ENCODE measurements around the gene SASH1.
"Not testable (repeated sequence)": the region's sequence is repeated elsewhere in the genome, so short reads cannot be mapped to it uniquely, and the experiment has no call there.

GRCh38 chr6:148392127-148392526, 49.5 kb downstream of the SASH1 start:
- not testable (repeated sequence) for TF ChIP-seq CTCF (IDR thresholded peaks at IDR 0.05 in 2 of 3, conservative IDR thresholded peaks at IDR 0.05 in 1 of 3; ENCODE audit: borderline replicate concordance in 1 of 3, insufficient read depth in 1 of 3, low read depth in 2 of 3, low read length in 2 of 3); REST (IDR thresholded peaks at IDR 0.05; ENCODE audit: low read depth); MAX (IDR thresholded peaks at IDR 0.05); SP1 (IDR thresholded peaks at IDR 0.05; ENCODE audit: low read depth); EZH2phosphoT487 (IDR thresholded peaks at IDR 0.05; ENCODE audit: borderline replicate concordance); YY1 (IDR thresholded peaks at IDR 0.05; ENCODE audit: extremely low read depth, insufficient replicate concordance, low read depth, low read length); TCF7L2 (IDR thresholded peaks at IDR 0.05; ENCODE audit: borderline replicate concordance, extremely low read depth, insufficient read depth, insufficient read length); POLR2AphosphoS5 (IDR thresholded peaks at IDR 0.05; ENCODE audit: low read depth, low read length); POLR2A (IDR thresholded peaks at IDR 0.05; ENCODE audit: borderline replicate concordance, extremely low read depth, insufficient read depth, insufficient read length)
